GM21423 (cell line): ENCODE measurements around the gene C7orf25.
"Not testable (repeated sequence)": the region's sequence is repeated elsewhere in the genome, so short reads cannot be mapped to it uniquely, and the experiment has no call there.

Source experiments
- ATAC-seq: cut with Tn5 transposase; IDR thresholded peaks from one replicate; pipeline ENCODE4 v1.9.1; 2021; ENCODE audit warnings: mild to moderate bottlenecking, moderate library complexity; ENCODE audit not compliant: unreplicated experiment

Gene C7orf25

GRCh38 chr7:42930889-42931288 is 19.0 kb upstream of the C7orf25 start:
- no peak for ATAC-seq

- ATAC-seq: no peak
Measured at GRCh38 chr7:42929449-42929848, 17.6 kb upstream of the C7orf25 start.

DNA sequence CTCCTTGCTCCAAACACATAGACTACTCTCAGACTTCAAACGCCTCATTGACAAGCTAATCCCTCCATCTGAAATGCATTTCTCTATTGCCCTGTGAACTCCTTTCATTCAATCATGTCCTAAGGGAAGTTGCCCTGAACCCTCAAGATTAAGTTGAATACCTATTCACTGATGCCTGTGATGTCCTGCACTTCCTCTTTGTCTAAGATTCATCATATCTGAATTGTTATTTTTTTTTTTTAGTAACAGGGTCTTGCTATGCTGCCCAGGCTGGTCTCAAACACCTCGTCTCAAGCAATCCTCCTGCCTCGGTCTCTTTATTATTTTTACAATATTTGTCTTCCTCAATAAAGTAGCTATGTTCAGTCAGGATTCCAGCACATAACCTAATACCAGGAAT is 16.9 kb upstream of the C7orf25 start:
- ATAC-seq: no peak

- ATAC-seq: no peak
Measured at GRCh38 chr7:42926204-42926603, 14.3 kb upstream of the C7orf25 start.

GRCh38 chr7:42925630-42926029 is 13.8 kb upstream of the C7orf25 start:
- no peak for ATAC-seq

GRCh38 chr7:42924223-42924838 is 12.5 kb upstream of the C7orf25 start:
- no peak for ATAC-seq

DNA sequence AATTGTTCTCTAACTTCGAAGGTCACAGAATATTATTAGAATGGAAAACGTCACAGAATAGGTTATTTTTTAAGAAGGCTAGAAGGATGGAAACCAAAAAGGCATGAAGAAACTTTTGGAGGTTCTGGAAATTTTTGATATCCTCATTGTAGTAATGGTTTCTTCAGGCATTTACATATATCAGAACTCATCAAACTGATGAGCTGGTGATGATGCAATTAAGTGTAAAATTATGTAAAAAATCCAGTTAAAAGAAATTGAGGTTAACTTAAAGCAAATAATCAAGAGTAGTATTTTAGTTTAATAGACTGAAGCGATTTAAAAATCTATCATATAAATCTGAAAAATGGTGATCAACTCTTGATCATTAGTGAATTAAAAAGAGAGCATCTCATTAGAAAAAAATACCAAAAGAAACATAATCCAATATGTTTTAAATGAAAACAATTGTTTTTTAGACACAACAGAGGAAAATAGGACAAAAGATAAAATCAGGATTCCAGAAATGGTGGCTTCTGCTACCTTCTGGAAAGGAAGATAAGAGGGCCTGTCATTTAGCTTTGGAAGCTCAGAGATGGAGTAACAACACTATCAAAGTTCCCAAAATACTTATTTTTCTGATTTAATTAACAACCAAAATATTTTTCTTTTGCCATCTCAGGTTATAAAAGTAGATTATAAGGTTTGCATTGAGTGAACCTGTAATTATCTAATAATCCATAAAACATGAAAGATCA is 10.3 kb upstream of the C7orf25 start:
- ATAC-seq: no peak

DNA sequence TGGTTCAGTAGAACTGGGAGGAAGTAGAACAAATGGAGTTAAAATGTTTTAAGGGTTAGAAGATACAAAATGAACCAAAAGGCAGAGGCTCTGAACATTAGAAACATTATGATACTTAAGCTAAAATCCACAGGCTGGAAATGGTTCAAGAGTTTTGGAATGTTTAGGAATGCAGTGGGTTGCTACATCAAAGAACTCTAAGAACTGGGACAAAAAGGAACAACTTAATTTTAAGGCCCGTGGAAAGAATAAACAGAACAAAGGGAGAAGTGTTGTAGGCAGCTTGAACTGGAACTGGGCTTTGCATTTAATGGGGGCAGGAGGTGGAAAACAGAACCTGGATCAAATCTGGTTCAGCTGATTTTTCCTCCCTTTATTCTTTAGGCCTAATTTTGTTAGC is 3.5 kb upstream of the C7orf25 start:
- ATAC-seq: no peak

GRCh38 chr7:42914421-42915045 is 2.7 kb upstream of the C7orf25 start:
- no peak for ATAC-seq

DNA sequence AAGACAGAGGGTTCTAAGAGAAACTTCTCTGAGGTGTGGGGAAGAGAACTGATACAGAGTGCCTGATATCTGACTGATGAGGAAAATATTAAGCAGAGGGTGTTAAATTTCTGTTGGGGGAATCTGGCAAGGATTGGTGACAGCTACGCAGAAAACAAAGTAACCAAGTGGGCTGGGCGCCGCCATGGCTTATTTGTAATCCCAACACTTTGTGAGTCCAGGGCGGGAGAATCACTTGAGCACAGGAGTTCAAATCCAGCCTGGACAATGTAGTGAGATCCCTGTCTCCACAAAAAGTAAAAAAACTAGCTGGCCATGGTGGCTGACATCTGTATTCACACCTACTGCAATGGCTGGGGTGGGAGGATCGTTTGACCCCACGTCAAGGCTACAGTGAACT is 2.1 kb upstream of the C7orf25 start:
- ATAC-seq: no peak

DNA sequence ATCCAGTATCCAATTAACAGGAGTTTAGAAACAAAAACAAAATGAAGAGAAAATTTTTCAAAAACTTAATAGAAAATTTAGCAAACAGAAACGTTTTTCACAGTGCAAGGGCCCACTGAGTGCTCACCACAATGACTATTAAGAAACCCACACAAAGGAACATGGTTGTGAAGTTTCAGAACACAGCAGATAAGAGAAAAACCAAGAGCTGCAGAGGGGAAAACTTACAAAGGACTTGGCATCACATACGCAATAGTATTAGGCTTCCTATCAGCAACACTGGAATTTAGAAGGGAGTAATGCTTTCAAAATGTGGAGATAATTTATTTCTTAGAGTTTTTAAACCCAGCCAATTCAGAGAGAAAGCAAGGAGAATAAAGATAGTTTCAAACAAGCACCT is 1.7 kb upstream of the C7orf25 start:
- no peak for ATAC-seq

DNA sequence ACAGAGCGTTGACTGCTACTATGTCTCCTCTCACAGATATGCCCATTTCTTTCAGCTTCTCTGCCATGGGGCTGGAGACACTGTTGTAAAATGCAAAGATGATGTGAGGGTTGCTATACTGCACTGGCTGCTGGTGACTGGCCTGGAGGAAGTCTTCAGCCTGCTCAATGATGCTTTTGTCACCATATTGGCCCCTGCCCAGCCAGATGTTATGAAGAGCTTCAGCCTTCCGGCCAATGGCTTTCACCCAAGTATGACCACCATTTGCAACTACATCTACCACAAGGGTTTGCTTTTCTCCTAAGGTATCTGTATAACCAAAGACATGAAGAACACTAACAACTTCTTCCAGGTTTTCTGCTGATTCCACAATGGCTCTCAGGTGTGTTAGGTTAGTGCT is 1.6 kb downstream of the C7orf25 start:
- ATAC-seq: no peak

- ATAC-seq: no peak
Measured at GRCh38 chr7:42907316-42907715, 4.6 kb downstream of the C7orf25 start.

- ATAC-seq: no peak
Measured at GRCh38 chr7:42906181-42906580, 5.7 kb downstream of the C7orf25 start.

- ATAC-seq: no peak
Measured at GRCh38 chr7:42902331-42902730, 9.5 kb downstream of the C7orf25 start.

GRCh38 chr7:42900842-42901241 is 11.0 kb downstream of the C7orf25 start:
- no peak for ATAC-seq

- ATAC-seq: no peak
Measured at GRCh38 chr7:42893346-42894240, 18.3 kb downstream of the C7orf25 start.

DNA sequence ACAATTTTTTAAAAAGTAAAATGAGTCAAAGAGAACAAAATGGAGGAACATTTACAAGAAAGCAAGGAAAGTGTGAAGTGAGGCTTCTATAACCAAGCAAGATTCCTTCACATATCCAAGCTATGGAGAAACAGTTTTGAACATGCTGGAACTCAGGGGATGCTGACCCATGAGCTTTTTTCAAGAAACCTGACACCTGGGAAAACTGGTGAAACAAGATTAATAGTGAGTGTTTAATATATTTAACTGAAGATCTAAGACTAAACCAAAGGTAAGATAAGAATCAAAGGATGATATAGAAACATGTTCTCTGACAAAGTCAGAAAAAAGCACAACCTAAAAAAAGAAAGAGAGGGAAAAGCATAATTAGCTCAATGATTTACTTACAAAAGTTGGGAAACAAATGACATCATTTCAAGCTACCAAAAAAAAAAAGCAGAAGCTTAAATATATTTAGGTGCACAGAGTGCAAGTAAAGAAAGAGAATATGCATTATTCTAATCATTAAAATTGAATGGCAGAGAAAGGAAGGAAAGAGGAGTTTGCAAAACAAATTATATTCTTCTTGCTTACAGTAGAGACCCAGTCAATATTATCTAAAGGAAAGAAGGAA is 24.9 kb downstream of the C7orf25 start:
- ATAC-seq: no peak

DNA sequence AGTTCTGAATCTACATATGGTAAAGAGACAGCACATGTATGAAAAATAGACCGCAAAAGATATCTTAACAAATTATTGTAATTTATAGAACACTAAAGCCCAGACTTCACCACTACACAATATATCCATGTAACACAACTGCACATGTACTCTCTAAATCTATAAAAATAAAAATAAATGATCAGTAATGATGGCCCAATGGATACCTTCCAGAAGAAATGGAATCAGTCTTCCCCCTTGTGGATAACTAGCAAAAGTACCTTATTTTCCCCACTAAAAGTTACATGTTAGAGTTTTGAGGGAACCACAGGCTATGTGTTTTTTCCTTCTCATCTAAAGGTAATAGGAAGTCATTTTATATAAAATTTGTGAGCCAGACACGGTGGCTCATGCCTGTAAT is 25.7 kb downstream of the C7orf25 start:
- no peak for ATAC-seq

DNA sequence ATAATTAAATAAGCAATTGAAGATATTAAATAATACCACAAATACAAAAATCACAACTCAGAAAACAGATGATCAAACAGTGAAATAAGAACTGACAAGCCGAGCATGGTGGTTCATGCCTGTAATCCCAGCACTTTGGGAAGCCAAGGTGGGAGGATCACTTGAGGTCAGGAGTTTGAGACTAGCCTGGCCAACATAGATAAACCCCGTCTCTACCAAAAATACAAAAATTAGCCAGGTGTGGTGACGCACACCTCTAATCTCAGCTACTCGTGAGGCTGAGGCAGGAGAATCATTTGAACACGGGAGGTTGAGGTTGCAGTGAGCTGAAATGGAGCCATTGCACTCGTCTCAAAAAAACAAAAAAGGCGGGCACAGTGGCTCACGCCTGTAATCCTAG is 26.7 kb downstream of the C7orf25 start:
- ATAC-seq: not testable (repeated sequence)

DNA sequence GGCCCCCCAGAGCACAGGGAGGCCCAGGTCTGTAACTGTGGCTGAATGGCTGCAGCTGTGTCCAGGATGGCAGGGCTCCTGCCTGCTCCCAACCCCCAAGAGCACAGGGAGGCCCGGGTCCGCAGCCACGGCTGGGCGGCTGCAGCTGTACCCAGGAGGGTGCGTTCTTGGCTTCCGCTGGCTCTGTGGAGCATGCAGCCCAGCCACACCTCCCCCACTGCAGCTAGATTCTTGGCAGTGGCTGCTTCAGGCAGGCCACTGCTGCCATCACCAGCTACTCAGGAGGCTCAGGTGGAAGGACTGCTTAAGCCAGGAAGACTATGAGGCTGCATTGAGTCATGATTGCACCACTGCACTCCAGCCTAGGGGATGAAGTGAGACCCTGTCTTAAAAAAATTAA is 27.9 kb downstream of the C7orf25 start:
- ATAC-seq: peak; percentile 61
